HepG2 (cell line): ENCODE results near the gene SLC4A8. TPM values are rescaled to one million over a fixed set of nuclear protein-coding genes. Genes with fewer than 3 reads are reported as not detected.

Experiments
- ATAC-seq: fragments of 200-7000 bp; cut with Tn5 transposase; 3 replicates; pipeline ENCODE4 v1.9.1; 2020; ENCODE audit warnings: mild to moderate bottlenecking, moderate library complexity
- BruUV-seq: library from RNA; stranded (reverse); fragments of 400-500 nt; replicated peaks from 2 replicates; lab custom pipeline; 2021; lab: Mats Ljungman, UMichigan
- CTCF ChIA-PET: fragments of 300-600 bp; formaldehyde crosslinking; extraction: SDS; loops from one replicate; lab custom pipeline; 2021; ENCODE audit warnings: low total read pairs, inconsistent platforms, low intra/inter-chr PET ratio; lab: Yijun Ruan, JAX
- POLR2A ChIA-PET: fragments of 350-600 bp; sonication (Branson Sonifier 250); formaldehyde crosslinking; loops from one replicate; lab custom pipeline; 2020; ENCODE audit warnings: antibody characterized with exemption, inconsistent platforms; lab: Yijun Ruan, JAX
- DNase-seq: peaks from one replicate; pipeline ENCODE4 v3.0.0-alpha.2; 2015; ENCODE audit warnings: low spot score
- FAIRE-seq: peaks from 3 replicates; lab custom pipeline; 2011; peaks lifted over from hg19 to GRCh38; lab: Jason Lieb, UNC
- H2AFZ ChIP-seq: one replicate; pipeline ENCODE4 v1.6.1; 2011; ENCODE audit warnings: low read length, inconsistent platforms
- H3K27ac ChIP-seq: fragments of 300-600 bp; 3 replicates; pipeline ENCODE4 v1.8.0; 2011; ENCODE audit warnings: mixed run types, mild to moderate bottlenecking, mixed read lengths, low read length, inconsistent platforms; ENCODE audit not compliant: insufficient read depth; ENCODE audit errors: extremely low read length
- H3K27me3 ChIP-seq, 2 experiments: fragments of 200-600 bp in 1 of 2; 2 replicates in 1 of 2; 3 replicates in 1 of 2; pipeline versions ENCODE4 v1.6.0 to v1.8.0; 2011; ENCODE audit warnings: low read length in 2 of 2, mild to moderate bottlenecking in 2 of 2, moderate library complexity in 2 of 2, inconsistent platforms in 1 of 2; ENCODE audit not compliant: insufficient read depth in 2 of 2, control insufficient read depth in 1 of 2
- H3K36me3 ChIP-seq, 2 experiments: fragments of 200-600 bp in 1 of 2; replicated peaks in 1 of 2; 2 replicates in 1 of 2; 3 replicates in 1 of 2; pipeline versions ENCODE4 v1.5.1 to v1.8.0; 2011; ENCODE audit warnings: low read length in 2 of 2, inconsistent platforms in 1 of 2; ENCODE audit not compliant: insufficient read depth in 2 of 2, control insufficient read depth in 1 of 2
- H3K4me1 ChIP-seq: 2 replicates; pipeline ENCODE4 v1.5.1; 2012; ENCODE audit warnings: low read length, inconsistent platforms; ENCODE audit not compliant: insufficient read depth
- H3K4me2 ChIP-seq: 2 replicates; pipeline ENCODE4 v1.6.0; 2011; ENCODE audit warnings: low read depth, low read length, inconsistent platforms
- H3K4me3 ChIP-seq, 3 experiments: fragments of 200-600 bp in 1 of 3; sonication (generic), shearing (Covaris generic) in 1 of 3; replicated peaks in 1 of 3; 2 replicates each; pipeline ENCODE4 v1.5.1; 2011 to 2016; ENCODE audit warnings: low read length in 3 of 3, inconsistent platforms in 2 of 3, low read depth in 2 of 3, mild to moderate bottlenecking in 2 of 3, control low read depth in 1 of 3, mixed read lengths in 1 of 3; ENCODE audit not compliant: insufficient read depth in 1 of 3
- H3K79me2 ChIP-seq: one replicate; pipeline ENCODE4 v1.6.1; 2011; ENCODE audit warnings: low read length, inconsistent platforms; ENCODE audit not compliant: insufficient read depth
- H3K9ac ChIP-seq: 2 replicates; pipeline ENCODE4 v1.6.0; 2011; ENCODE audit warnings: mild to moderate bottlenecking, low read depth, low read length, inconsistent platforms; ENCODE audit not compliant: insufficient read depth
- H3K9me3 ChIP-seq: 2 replicates; pipeline ENCODE4 v1.5.1; 2012; ENCODE audit warnings: mild to moderate bottlenecking, low read length
- H4K20me1 ChIP-seq: 2 replicates; pipeline ENCODE4 v1.6.0; 2011; ENCODE audit warnings: inconsistent platforms, mild to moderate bottlenecking, low read length, moderate library complexity; ENCODE audit not compliant: insufficient read depth
- ADNP ChIP-seq: sonication (generic); formaldehyde crosslinking; IDR thresholded peaks from 2 replicates; pipeline ENCODE4 v1.4.0; 2020; ENCODE audit warnings: missing genetic modification reagents
- ARNT ChIP-seq: fragments of 450-650 bp; IDR thresholded peaks from 2 replicates; pipeline ENCODE4 v1.6.1; 2017
- DMAP1 ChIP-seq: IDR thresholded peaks from 2 replicates; pipeline ENCODE4 v1.6.1; 2016
- ELF4 ChIP-seq: sonication (generic); formaldehyde crosslinking; IDR thresholded peaks from 2 replicates; pipeline ENCODE4 v1.5.0; 2020; ENCODE audit warnings: missing genetic modification reagents, mild to moderate bottlenecking, moderate library complexity, borderline replicate concordance
- ETV5 ChIP-seq: IDR thresholded peaks from 2 replicates; pipeline ENCODE4 v1.6.1; 2018; ENCODE audit warnings: missing biosample characterization, missing genetic modification reagents, inconsistent platforms, borderline replicate concordance
- HOXA7 ChIP-seq: sonication (generic); formaldehyde crosslinking; IDR thresholded peaks from 2 replicates; pipeline ENCODE4 v1.8.1; 2022; ENCODE audit warnings: mild to moderate bottlenecking, missing genetic modification reagents, moderate library complexity
- KLF12 ChIP-seq: sonication (generic); formaldehyde crosslinking; IDR thresholded peaks from 2 replicates; pipeline ENCODE4 v1.4.0; 2020; ENCODE audit warnings: missing genetic modification reagents, borderline replicate concordance
- MAFF ChIP-seq: IDR thresholded peaks from 2 replicates; pipeline ENCODE4 v1.6.1; 2011; ENCODE audit warnings: low read depth, low read length, improper control_type of control experiment
- PHF21A ChIP-seq: sonication (generic); formaldehyde crosslinking; IDR thresholded peaks from 2 replicates; pipeline ENCODE4 v1.5.0; 2020; ENCODE audit warnings: mild to moderate bottlenecking, missing genetic modification reagents
- TEAD3 ChIP-seq: optimal IDR thresholded peaks from 2 replicates; pipeline ENCODE3; 2016; ENCODE audit warnings: borderline replicate concordance
- ZFP90 ChIP-seq: sonication (generic); formaldehyde crosslinking; IDR thresholded peaks from 2 replicates; pipeline ENCODE4 v1.8.0; 2022; ENCODE audit warnings: missing genetic modification reagents, mild to moderate bottlenecking, inconsistent platforms, borderline replicate concordance
- ZNF136 ChIP-seq: sonication (generic); formaldehyde crosslinking; IDR thresholded peaks from 2 replicates; pipeline ENCODE4 v1.8.1; 2022; ENCODE audit warnings: low read depth, mild to moderate bottlenecking, moderate library complexity, missing genetic modification reagents
- ZNF567 ChIP-seq: sonication (generic); formaldehyde crosslinking; IDR thresholded peaks from 2 replicates; pipeline ENCODE4 v1.8.1; 2023; ENCODE audit warnings: mild to moderate bottlenecking, missing genetic modification reagents, borderline replicate concordance
- ZNF761 ChIP-seq: sonication (generic); formaldehyde crosslinking; conservative IDR thresholded peaks from 2 replicates; pipeline ENCODE4 v1.4.0; 2020; ENCODE audit warnings: mild to moderate bottlenecking, missing genetic modification reagents
- WGBS: methylation state at CpG from one replicate; pipeline ENCODE4 v1.1.6; 2017; ENCODE audit warnings: low lambda C conversion rate; 5-methylcytosine and 5-hydroxymethylcytosine counted together
- in situ Hi-C: cut with HindIII; loops from 2 replicates; pipeline ENCODE4 v1.10.0; 2017; ENCODE audit warnings: low pct_unique_long_range_greater_than_20kb; ENCODE audit not compliant: extremely low pct_ligation_motif_present
- intact Hi-C: fragments of 100-400 bp; cut with micrococcal nuclease; formaldehyde crosslinking; loops from one replicate; pipeline ENCODE4 v1.10.0; 2022; ENCODE audit not compliant: unreplicated experiment
- polyA plus RNA-seq, 8 experiments: library from polyadenylated mRNA; depleted of rRNA in 3 of 8; stranded (reverse) in 7 of 8; unstranded in 1 of 8; fragments of >200 nt; fragmentation: Illumina TruSeq in 4 of 8; extraction: Trizol in 4 of 8; gene quantifications; 2 replicates each; pipeline versions ENCODE4 v1.2.1 to v1.2.3, GENCODE V29; 2011 to 2016; ENCODE audit warnings: low read depth in 4 of 8, missing spikeins in 1 of 8, mixed read lengths in 1 of 8; ENCODE audit not compliant: insufficient read depth in 1 of 8
- total RNA-seq, 5 experiments: library from RNA; depleted of rRNA; stranded (reverse); fragments of >200 nt; fragmentation: Illumina TruSeq; extraction: Trizol; gene quantifications; 2 replicates each; pipeline ENCODE4 v1.2.3, GENCODE V29; 2016; ENCODE audit warnings: low read depth in 1 of 5
- TF ChIP-seq, protein P1 (sequence below): sonication (generic); formaldehyde crosslinking; IDR thresholded peaks from 2 replicates; pipeline ENCODE4 v1.4.0; 2020; ENCODE audit warnings: missing genetic modification reagents, borderline replicate concordance
- TF ChIP-seq, protein P2 (sequence below): sonication (generic); formaldehyde crosslinking; IDR thresholded peaks from 2 replicates; pipeline ENCODE4 v1.5.0; 2020; ENCODE audit warnings: missing genetic modification reagents, mild to moderate bottlenecking, borderline replicate concordance
- TF ChIP-seq, protein P3 (sequence below): sonication (generic); formaldehyde crosslinking; IDR thresholded peaks from 2 replicates; pipeline ENCODE4 v1.5.0; 2020; ENCODE audit warnings: missing genetic modification reagents

The SLC4A8 gene
- total and polyA plus RNA-seq, 2 of the 13 experiments (the other 11 are each of a cell fraction or from before 2014, with no cell fraction given) = under 0.01 to 0.07 TPM

DNA sequence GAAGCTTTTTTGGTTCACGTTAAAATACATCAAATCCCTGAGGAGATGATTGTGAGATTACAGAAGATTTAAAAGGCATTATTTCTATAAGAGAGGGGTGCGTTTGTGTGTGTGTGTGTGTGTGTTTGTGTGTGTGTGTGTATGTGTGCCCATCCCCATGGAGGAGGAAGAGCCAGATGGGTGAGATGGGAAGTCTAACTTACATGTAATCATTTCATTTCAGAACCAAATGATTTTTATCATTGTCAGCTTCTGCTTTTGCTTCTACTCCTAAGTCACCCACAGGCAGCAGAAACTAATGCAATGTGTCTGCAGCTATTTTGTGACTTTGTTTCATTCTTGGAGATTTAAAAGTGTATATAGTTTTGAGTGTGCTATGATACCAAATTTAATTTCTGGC is 68.7 kb downstream of the SLC4A8 start:
- H3K36me3 ChIP-seq = no peaks in the 10 kb centered on the region
- no peak overlapping the region for H3K27ac ChIP-seq
- no peaks in the 10 kb centered on the region for H3K79me2 ChIP-seq
- no peaks in the 10 kb centered on the region for H4K20me1 ChIP-seq
- no peak for TF ChIP-seq ZFP90 (CRISPR knock-in tag)
- TF ChIP-seq KLF12 (CRISPR knock-in tag) = no peak
- TF ChIP-seq HOXA7 = no peak
- TF ChIP-seq, all 625 proteins: peak for 0
- H2AFZ ChIP-seq = no peak overlapping the region
- in situ Hi-C loops = no loop called here
- FAIRE-seq (no peak), DNase-seq (no peak), ATAC-seq (no peak)
- BruUV-seq = no TSS peak
- intact Hi-C loops = no loop called here
- H3K4me3 ChIP-seq = no peak overlapping the region
- H3K9ac ChIP-seq = no peak overlapping the region
- POLR2A ChIA-PET = no interaction called here
- CTCF ChIA-PET = no interaction called here
- WGBS = 3% methylated on average over 2 of the region's 2 CpGs
- H3K9me3 ChIP-seq = no peaks in the 10 kb centered on the region
- peaks cover 0 to 3% of the 10 kb centered on the region in 2 experiments; a peak in 1 of 5 replicates for H3K27me3 ChIP-seq
- H3K4me2 ChIP-seq = no peak overlapping the region
- H3K4me1 ChIP-seq = no peaks in the 10 kb centered on the region

- no peaks in the 10 kb centered on the region for H3K79me2 ChIP-seq
- CTCF ChIA-PET = no interaction called here
- FAIRE-seq (no peak), ATAC-seq (no peak), DNase-seq (no peak)
- H4K20me1 ChIP-seq = no peaks in the 10 kb centered on the region
- no peak overlapping the region for H3K4me3 ChIP-seq
- no peaks in the 10 kb centered on the region for H3K9me3 ChIP-seq
- no peak overlapping the region for H3K4me2 ChIP-seq
- H3K4me1 ChIP-seq = no peaks in the 10 kb centered on the region
- no peak overlapping the region for H3K27ac ChIP-seq
- H3K36me3 ChIP-seq = no peaks in the 10 kb centered on the region
- intact Hi-C loops = no loop called here
- no peak overlapping the region for H3K9ac ChIP-seq
- no TSS peak for BruUV-seq
- H2AFZ ChIP-seq = no peak overlapping the region
- WGBS = 48% methylated on average over 2 of the region's 2 CpGs
- in situ Hi-C loops = no loop called here
- POLR2A ChIA-PET = no interaction called here
- H3K27me3 ChIP-seq = no peaks in the 10 kb centered on the region
- TF ChIP-seq ARNT = no peak
- TF ChIP-seq, protein P1, sequence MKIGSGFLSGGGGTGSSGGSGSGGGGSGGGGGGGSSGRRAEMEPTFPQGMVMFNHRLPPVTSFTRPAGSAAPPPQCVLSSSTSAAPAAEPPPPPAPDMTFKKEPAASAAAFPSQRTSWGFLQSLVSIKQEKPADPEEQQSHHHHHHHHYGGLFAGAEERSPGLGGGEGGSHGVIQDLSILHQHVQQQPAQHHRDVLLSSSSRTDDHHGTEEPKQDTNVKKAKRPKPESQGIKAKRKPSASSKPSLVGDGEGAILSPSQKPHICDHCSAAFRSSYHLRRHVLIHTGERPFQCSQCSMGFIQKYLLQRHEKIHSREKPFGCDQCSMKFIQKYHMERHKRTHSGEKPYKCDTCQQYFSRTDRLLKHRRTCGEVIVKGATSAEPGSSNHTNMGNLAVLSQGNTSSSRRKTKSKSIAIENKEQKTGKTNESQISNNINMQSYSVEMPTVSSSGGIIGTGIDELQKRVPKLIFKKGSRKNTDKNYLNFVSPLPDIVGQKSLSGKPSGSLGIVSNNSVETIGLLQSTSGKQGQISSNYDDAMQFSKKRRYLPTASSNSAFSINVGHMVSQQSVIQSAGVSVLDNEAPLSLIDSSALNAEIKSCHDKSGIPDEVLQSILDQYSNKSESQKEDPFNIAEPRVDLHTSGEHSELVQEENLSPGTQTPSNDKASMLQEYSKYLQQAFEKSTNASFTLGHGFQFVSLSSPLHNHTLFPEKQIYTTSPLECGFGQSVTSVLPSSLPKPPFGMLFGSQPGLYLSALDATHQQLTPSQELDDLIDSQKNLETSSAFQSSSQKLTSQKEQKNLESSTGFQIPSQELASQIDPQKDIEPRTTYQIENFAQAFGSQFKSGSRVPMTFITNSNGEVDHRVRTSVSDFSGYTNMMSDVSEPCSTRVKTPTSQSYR (CRISPR knock-in tag) = no peak
- TF ChIP-seq PHF21A (CRISPR knock-in tag) = no peak
- no peak for TF ChIP-seq DMAP1 (CRISPR knock-in tag)
- TF ChIP-seq ETV5 (CRISPR knock-in tag) = no peak
- TF ChIP-seq, protein P2, sequence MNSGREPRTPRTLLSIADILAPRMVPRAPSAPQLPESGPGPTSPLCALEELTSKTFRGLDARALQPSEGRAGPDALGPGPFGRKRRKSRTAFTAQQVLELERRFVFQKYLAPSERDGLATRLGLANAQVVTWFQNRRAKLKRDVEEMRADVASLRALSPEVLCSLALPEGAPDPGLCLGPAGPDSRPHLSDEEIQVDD (CRISPR knock-in tag) = no peak
- TF ChIP-seq ADNP (CRISPR knock-in tag) = no peak
- TF ChIP-seq ELF4 (CRISPR knock-in tag) = no peak
- no peak for TF ChIP-seq MAFF
- TF ChIP-seq, protein P3, sequence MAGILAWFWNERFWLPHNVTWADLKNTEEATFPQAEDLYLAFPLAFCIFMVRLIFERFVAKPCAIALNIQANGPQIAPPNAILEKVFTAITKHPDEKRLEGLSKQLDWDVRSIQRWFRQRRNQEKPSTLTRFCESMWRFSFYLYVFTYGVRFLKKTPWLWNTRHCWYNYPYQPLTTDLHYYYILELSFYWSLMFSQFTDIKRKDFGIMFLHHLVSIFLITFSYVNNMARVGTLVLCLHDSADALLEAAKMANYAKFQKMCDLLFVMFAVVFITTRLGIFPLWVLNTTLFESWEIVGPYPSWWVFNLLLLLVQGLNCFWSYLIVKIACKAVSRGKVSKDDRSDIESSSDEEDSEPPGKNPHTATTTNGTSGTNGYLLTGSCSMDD (CRISPR knock-in tag) = no peak
- no peak for TF ChIP-seq ZNF136 (CRISPR knock-in tag)
- TF ChIP-seq ZNF761 (CRISPR knock-in tag) = no peak
- TF ChIP-seq TEAD3 = no peak
- TF ChIP-seq ZNF567 (CRISPR knock-in tag) = no peak
These were observed 72.3 kb downstream of the SLC4A8 start for GRCh38 chr12:51496895-51497294.
